Measurements from ENCODE around the gene CXCL14. TPM values are rescaled to one million over a fixed set of nuclear protein-coding genes. Genes with fewer than 3 reads are reported as not detected.

CXCL14 gene
- total and polyA plus RNA-seq, 2 donors (not counting 1 experiment from before 2014, with no cell fraction given): not detected

DNA sequence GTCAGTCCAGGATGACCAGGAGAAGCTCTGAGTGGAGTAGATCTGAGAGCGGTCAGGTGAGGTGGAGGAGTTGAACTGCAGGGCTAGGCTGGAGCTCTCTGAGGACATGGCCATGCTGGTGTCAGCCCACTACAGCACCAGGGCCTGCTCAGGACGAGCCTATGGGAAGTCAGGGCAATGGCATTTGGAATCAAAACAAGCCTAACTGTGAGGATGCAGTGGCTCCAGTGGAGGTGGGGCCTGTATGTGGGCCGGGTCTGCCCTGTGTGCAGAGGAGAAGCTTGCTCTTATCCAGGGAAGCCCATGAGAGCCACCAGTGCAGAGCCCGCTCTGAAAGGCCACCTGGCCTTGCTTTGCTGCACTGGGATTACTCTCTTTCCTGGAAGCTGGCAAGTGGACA, 11.1 kb downstream of the CXCL14 start:
- Mint-ChIP-seq H3K4me3 (no peak overlapping the region), H3K9me3 (ENCODE audit: insufficient read depth) (no peaks in the 10 kb centered on the region), H3K27me3 (peaks cover 20% of the 10 kb centered on the region), H3K27ac (no peak overlapping the region), H3K4me1 (no peaks in the 10 kb centered on the region)
- H3K4me2 ChIP-seq (replicated peaks; ENCODE audit: low read depth, low read length, poor library complexity, severe bottlenecking): no peak overlapping the region
- H3K9me3 ChIP-seq (ENCODE audit: control extremely low read depth in 1 of 3, control insufficient read depth in 2 of 3, insufficient read depth in 1 of 3, low read length in 2 of 3): no peaks in the 10 kb centered on the region
- no peak overlapping the region for H2AFZ ChIP-seq (ENCODE audit: insufficient read depth, low read depth, low read length, poor library complexity, severe bottlenecking)
- no peaks in the 10 kb centered on the region for H3K4me1 ChIP-seq (ENCODE audit: control insufficient read depth in 2 of 2, insufficient read depth in 2 of 2, low read length in 2 of 2)
- H3K27ac ChIP-seq (ENCODE audit: low read length in 2 of 2): no peak overlapping the region
- DNase-seq (no peak), ATAC-seq (ENCODE audit: low read depth) (no peak)
- POLR2A ChIA-PET: no interaction called here
- H4K20me1 ChIP-seq (ENCODE audit: control insufficient read depth, insufficient read depth, low read length, poor library complexity, severe bottlenecking): no peaks in the 10 kb centered on the region
- no peak overlapping the region for H3K9ac ChIP-seq (ENCODE audit: low read length)
- intact Hi-C loops (cut with micrococcal nuclease): no loop called here
- H3K27me3 ChIP-seq (replicated peaks in 1 of 4; ENCODE audit: control extremely low read depth in 1 of 4, control insufficient read depth in 3 of 4, insufficient read depth in 4 of 4, low read length in 3 of 4): peaks cover 0 to 10% (median 0%) of the 10 kb centered on the region in 4 experiments
- CTCF ChIA-PET: interaction anchor here (1.2 to 4.1 kb wide), 3 partner anchors 16 to 104 kb away, joined by 3 to 67 read pairs (median 7); no protein-coding TSS in a partner anchor
- H3K4me3 ChIP-seq (ENCODE audit: control extremely low read depth in 1 of 5, extremely low read depth in 1 of 5, insufficient read depth in 1 of 5, low read depth in 2 of 5, low read length in 4 of 5): no peak overlapping the region
- no peaks in the 10 kb centered on the region for H3K36me3 ChIP-seq (replicated peaks in 1 of 2; ENCODE audit: control extremely low read depth in 1 of 2, control insufficient read depth in 1 of 2, extremely low read depth in 1 of 2, insufficient read depth in 2 of 2, low read length in 1 of 2)
- TF ChIP-seq EZH2 (IDR thresholded peaks at IDR 0.05; ENCODE audit: borderline replicate concordance, insufficient read depth, low read depth, low read length, poor library complexity, severe bottlenecking): no peak
- TF ChIP-seq, protein P1, sequence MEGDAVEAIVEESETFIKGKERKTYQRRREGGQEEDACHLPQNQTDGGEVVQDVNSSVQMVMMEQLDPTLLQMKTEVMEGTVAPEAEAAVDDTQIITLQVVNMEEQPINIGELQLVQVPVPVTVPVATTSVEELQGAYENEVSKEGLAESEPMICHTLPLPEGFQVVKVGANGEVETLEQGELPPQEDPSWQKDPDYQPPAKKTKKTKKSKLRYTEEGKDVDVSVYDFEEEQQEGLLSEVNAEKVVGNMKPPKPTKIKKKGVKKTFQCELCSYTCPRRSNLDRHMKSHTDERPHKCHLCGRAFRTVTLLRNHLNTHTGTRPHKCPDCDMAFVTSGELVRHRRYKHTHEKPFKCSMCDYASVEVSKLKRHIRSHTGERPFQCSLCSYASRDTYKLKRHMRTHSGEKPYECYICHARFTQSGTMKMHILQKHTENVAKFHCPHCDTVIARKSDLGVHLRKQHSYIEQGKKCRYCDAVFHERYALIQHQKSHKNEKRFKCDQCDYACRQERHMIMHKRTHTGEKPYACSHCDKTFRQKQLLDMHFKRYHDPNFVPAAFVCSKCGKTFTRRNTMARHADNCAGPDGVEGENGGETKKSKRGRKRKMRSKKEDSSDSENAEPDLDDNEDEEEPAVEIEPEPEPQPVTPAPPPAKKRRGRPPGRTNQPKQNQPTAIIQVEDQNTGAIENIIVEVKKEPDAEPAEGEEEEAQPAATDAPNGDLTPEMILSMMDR (IDR thresholded peaks at IDR 0.05): no peak
- 75% methylated on average over 4 of the region's 4 CpGs for WGBS (ENCODE audit: insufficient coverage)
- no peaks in the 10 kb centered on the region for H3K79me2 ChIP-seq (ENCODE audit: control insufficient read depth, insufficient read depth, low read length)

DNA sequence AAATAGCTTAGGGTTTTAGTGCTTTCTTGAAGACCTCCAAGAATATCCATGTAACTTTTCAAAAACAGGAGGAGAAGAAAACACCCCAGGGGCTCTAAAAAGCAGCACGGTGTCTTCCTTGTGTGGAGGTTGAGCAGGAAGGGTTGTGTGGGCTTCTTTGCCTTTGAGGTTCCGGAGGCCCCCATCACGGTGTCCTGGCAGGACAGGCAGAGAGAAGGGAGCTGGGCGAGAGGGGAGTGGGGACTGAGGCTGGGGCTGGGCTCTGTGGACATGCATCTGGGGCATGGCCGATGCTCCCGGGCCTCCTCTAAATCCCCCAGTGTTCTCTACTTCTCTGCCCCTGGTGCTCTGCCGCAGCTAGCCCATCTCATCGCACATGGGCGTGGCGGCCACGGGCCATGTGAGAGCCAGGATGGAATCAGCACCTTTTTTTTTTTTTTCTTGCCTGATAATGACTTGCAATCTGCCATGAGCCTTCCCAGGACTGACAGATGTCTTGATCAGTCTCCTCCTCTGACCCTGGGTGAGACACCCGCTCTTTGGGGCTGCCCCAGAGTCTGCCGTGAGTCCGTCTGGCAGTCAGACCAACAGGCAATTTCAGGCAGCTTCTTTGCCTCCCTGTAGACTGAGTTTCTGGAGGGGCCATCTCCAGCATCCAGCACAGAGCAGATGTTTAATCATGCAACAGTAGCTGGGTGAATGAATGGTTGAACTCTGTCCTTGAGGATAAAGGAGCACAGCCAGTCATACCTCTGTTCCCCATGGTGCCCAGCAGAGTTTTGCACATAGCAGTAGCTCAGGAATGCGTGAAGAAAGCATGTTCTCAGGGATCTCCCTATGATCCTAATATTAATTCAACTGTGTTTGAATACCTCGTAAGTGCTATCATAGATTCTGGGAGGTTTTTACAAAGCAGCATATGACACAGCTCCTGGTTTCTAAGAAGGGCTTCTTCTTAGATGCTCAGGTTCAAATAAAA, 12.1 kb downstream of the CXCL14 start:
- H3K9ac ChIP-seq (ENCODE audit: low read length): no peak overlapping the region
- no peaks in the 10 kb centered on the region for H3K4me1 Mint-ChIP-seq
- no peaks in the 10 kb centered on the region for H3K79me2 ChIP-seq (ENCODE audit: control insufficient read depth, insufficient read depth, low read length)
- no peak overlapping the region for H3K27ac ChIP-seq (ENCODE audit: low read length in 2 of 2)
- no peaks in the 10 kb centered on the region for H3K36me3 ChIP-seq (replicated peaks in 1 of 2; ENCODE audit: control extremely low read depth in 1 of 2, control insufficient read depth in 1 of 2, extremely low read depth in 1 of 2, insufficient read depth in 2 of 2, low read length in 1 of 2)
- H3K4me3 Mint-ChIP-seq: no peak overlapping the region
- ATAC-seq (ENCODE audit: low read depth) (no peak), DNase-seq (no peak)
- no peak overlapping the region for H3K4me2 ChIP-seq (replicated peaks; ENCODE audit: low read depth, low read length, poor library complexity, severe bottlenecking)
- ChIA-PET POLR2A (no interaction called here), CTCF (interaction anchor here (0.9 to 4.1 kb wide), 15 partner anchors 8 to 143 kb away, joined by 3 to 67 read pairs (median 5); no protein-coding TSS in a partner anchor)
- no peaks in the 10 kb centered on the region for H3K9me3 ChIP-seq (ENCODE audit: control extremely low read depth in 1 of 3, control insufficient read depth in 2 of 3, insufficient read depth in 1 of 3, low read length in 2 of 3)
- H3K27me3 ChIP-seq (replicated peaks in 1 of 4; ENCODE audit: control extremely low read depth in 1 of 4, control insufficient read depth in 3 of 4, insufficient read depth in 4 of 4, low read length in 3 of 4): peaks cover 0 to 10% (median 0%) of the 10 kb centered on the region in 4 experiments
- H3K9me3 Mint-ChIP-seq (ENCODE audit: insufficient read depth): no peaks in the 10 kb centered on the region
- no peaks in the 10 kb centered on the region for H3K4me1 ChIP-seq (ENCODE audit: control insufficient read depth in 2 of 2, insufficient read depth in 2 of 2, low read length in 2 of 2)
- peaks cover 12% of the 10 kb centered on the region for H3K27me3 Mint-ChIP-seq
- intact Hi-C loops (cut with micrococcal nuclease): loop anchor here (1.0 kb wide), 1 partner anchor 100 kb away; no protein-coding TSS in a partner anchor
- no peak overlapping the region for H2AFZ ChIP-seq (ENCODE audit: insufficient read depth, low read depth, low read length, poor library complexity, severe bottlenecking)
- WGBS (ENCODE audit: insufficient coverage): 92% methylated on average over 14 of the region's 16 CpGs
- H3K27ac Mint-ChIP-seq: no peak overlapping the region
- no peak for TF ChIP-seq EZH2 (IDR thresholded peaks at IDR 0.05; ENCODE audit: borderline replicate concordance, insufficient read depth, low read depth, low read length, poor library complexity, severe bottlenecking)
- TF ChIP-seq, protein P1 (IDR thresholded peaks at IDR 0.05): no peak
- no peaks in the 10 kb centered on the region for H4K20me1 ChIP-seq (ENCODE audit: control insufficient read depth, insufficient read depth, low read length, poor library complexity, severe bottlenecking)
- H3K4me3 ChIP-seq (ENCODE audit: control extremely low read depth in 1 of 5, extremely low read depth in 1 of 5, insufficient read depth in 1 of 5, low read depth in 2 of 5, low read length in 4 of 5): no peak overlapping the region

Measured in B cell (primary cell).